ENCODE data around the gene TMEM259. TPM values are rescaled to one million over a fixed set of nuclear protein-coding genes. Genes with fewer than 3 reads are reported as not detected.
"Not testable (repeated sequence)": the region's sequence is repeated elsewhere in the genome, so short reads cannot be mapped to it uniquely, and the experiment has no call there.

TMEM259 gene
- total RNA-seq, 1 donor from 2014 or later, result 182 TPM

- Mint-ChIP-seq H3K9me3 (ENCODE audit: unreplicated experiment) (no peaks in the 10 kb centered on the region), H3K4me3 (ENCODE audit: unreplicated experiment) (peak overlapping the region; percentile 88), H3K27me3 (ENCODE audit: unreplicated experiment) (peaks cover 16% of the 10 kb centered on the region), H3K4me1 (ENCODE audit: unreplicated experiment) (peaks cover 5% of the 10 kb centered on the region), H3K36me3 (ENCODE audit: low read depth, unreplicated experiment) (peaks cover 2% of the 10 kb centered on the region), H3K27ac (ENCODE audit: unreplicated experiment) (no peak overlapping the region)
- TF ChIP-seq, protein P1, sequence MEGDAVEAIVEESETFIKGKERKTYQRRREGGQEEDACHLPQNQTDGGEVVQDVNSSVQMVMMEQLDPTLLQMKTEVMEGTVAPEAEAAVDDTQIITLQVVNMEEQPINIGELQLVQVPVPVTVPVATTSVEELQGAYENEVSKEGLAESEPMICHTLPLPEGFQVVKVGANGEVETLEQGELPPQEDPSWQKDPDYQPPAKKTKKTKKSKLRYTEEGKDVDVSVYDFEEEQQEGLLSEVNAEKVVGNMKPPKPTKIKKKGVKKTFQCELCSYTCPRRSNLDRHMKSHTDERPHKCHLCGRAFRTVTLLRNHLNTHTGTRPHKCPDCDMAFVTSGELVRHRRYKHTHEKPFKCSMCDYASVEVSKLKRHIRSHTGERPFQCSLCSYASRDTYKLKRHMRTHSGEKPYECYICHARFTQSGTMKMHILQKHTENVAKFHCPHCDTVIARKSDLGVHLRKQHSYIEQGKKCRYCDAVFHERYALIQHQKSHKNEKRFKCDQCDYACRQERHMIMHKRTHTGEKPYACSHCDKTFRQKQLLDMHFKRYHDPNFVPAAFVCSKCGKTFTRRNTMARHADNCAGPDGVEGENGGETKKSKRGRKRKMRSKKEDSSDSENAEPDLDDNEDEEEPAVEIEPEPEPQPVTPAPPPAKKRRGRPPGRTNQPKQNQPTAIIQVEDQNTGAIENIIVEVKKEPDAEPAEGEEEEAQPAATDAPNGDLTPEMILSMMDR (IDR thresholded peaks at IDR 0.05; ENCODE audit: unreplicated experiment), result no peak
- DNase-seq (ENCODE audit: low spot score), result peak; percentile 60
Measured at GRCh38 chr19:1028062-1028926, 7.4 kb upstream of the TMEM259 start.

DNA sequence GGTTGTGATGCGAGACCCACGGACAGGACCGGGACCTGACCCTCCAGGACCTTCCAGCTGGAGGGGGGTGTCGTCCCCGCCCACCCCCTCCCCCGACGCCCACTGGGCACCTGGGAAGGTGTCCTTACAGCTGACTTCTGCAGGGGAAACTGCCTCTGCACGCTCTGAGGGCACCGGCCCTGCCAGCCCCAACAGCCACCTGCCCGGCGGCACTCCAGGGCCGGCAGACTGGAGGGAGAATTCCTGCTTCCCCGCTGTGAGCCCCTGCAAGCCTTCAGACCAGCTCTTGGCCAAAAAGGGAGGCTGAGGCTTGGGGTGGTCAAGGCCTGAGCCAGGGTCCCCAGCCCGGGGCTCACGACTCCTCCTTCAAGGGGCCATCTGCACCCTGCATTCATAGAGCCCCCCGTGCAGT lies 6.7 kb upstream of the TMEM259 start:
- H3K27ac Mint-ChIP-seq (ENCODE audit: unreplicated experiment), result no peak overlapping the region
- TF ChIP-seq, protein P1 (IDR thresholded peaks at IDR 0.05; ENCODE audit: unreplicated experiment), result no peak
- H3K36me3 Mint-ChIP-seq (ENCODE audit: low read depth, unreplicated experiment), result no peaks in the 10 kb centered on the region
- H3K4me1 Mint-ChIP-seq (ENCODE audit: unreplicated experiment), result peaks cover 5% of the 10 kb centered on the region
- H3K4me3 Mint-ChIP-seq (ENCODE audit: unreplicated experiment), result peak overlapping the region; percentile 96
- H3K9me3 Mint-ChIP-seq (ENCODE audit: unreplicated experiment), result no peaks in the 10 kb centered on the region
- DNase-seq (ENCODE audit: low spot score), result no peak
- peaks cover 11% of the 10 kb centered on the region for H3K27me3 Mint-ChIP-seq (ENCODE audit: unreplicated experiment)

- peaks cover 8% of the 10 kb centered on the region for H3K27me3 Mint-ChIP-seq (ENCODE audit: unreplicated experiment)
- no peaks in the 10 kb centered on the region for H3K36me3 Mint-ChIP-seq (ENCODE audit: low read depth, unreplicated experiment)
- peak overlapping the region; percentile 89 for H3K27ac Mint-ChIP-seq (ENCODE audit: unreplicated experiment)
- H3K4me3 Mint-ChIP-seq (ENCODE audit: unreplicated experiment), result peak overlapping the region; percentile 96
- TF ChIP-seq, protein P1 (IDR thresholded peaks at IDR 0.05; ENCODE audit: unreplicated experiment), result no peak
- DNase-seq (ENCODE audit: low spot score), result no peak
- peaks cover 5% of the 10 kb centered on the region for H3K4me1 Mint-ChIP-seq (ENCODE audit: unreplicated experiment)
- H3K9me3 Mint-ChIP-seq (ENCODE audit: unreplicated experiment), result no peaks in the 10 kb centered on the region
Measured at GRCh38 chr19:1026783-1027649, 6.1 kb upstream of the TMEM259 start.

- H3K27me3 Mint-ChIP-seq (ENCODE audit: unreplicated experiment), result peaks cover 10% of the 10 kb centered on the region
- H3K4me3 Mint-ChIP-seq (ENCODE audit: unreplicated experiment), result peak within 1 kb of the TSS; percentile 96
- H3K4me1 Mint-ChIP-seq (ENCODE audit: unreplicated experiment), result peaks cover 11% of the 10 kb centered on the region
- peak within 1 kb of the TSS; percentile 93 for H3K27ac Mint-ChIP-seq (ENCODE audit: unreplicated experiment)
- H3K9me3 Mint-ChIP-seq (ENCODE audit: unreplicated experiment), result no peaks in the 10 kb centered on the region
- H3K36me3 Mint-ChIP-seq (ENCODE audit: low read depth, unreplicated experiment), result peaks cover 3% of the 10 kb centered on the region
- TF ChIP-seq, protein P1 (IDR thresholded peaks at IDR 0.05; ENCODE audit: unreplicated experiment), result no peak
- peak; percentile 84 for DNase-seq (ENCODE audit: low spot score)
Measured at GRCh38 chr19:1025960-1026782, 5.2 kb upstream of the TMEM259 start, which contains the start of gene CNN2. Gene CNN2, plus strand, starts transcription at chr19:1026608. Its CDS starts 54 bp downstream, at chr19:1026662.

GRCh38 chr19:1025080-1025479 lies 4.2 kb upstream of the TMEM259 start:
- not testable (repeated sequence) for H3K27ac Mint-ChIP-seq (ENCODE audit: unreplicated experiment); DNase-seq (ENCODE audit: low spot score); H3K36me3 Mint-ChIP-seq (ENCODE audit: low read depth, unreplicated experiment); H3K9me3 Mint-ChIP-seq (ENCODE audit: unreplicated experiment); H3K27me3 Mint-ChIP-seq (ENCODE audit: unreplicated experiment)
- Mint-ChIP-seq H3K4me3 (ENCODE audit: unreplicated experiment) (peak overlapping the region; percentile 82), H3K4me1 (ENCODE audit: unreplicated experiment) (peaks cover 12% of the 10 kb centered on the region)

- peaks cover 11% of the 10 kb centered on the region for H3K4me1 Mint-ChIP-seq (ENCODE audit: unreplicated experiment)
- H3K27ac Mint-ChIP-seq (ENCODE audit: unreplicated experiment); H3K36me3 Mint-ChIP-seq (ENCODE audit: low read depth, unreplicated experiment); DNase-seq (ENCODE audit: low spot score); H3K4me3 Mint-ChIP-seq (ENCODE audit: unreplicated experiment); H3K9me3 Mint-ChIP-seq (ENCODE audit: unreplicated experiment); H3K27me3 Mint-ChIP-seq (ENCODE audit: unreplicated experiment): not testable (repeated sequence)
Measured at GRCh38 chr19:1023883-1024188, 2.9 kb upstream of the TMEM259 start.

Data from endothelial cell (in vitro differentiated cells).